OCI-LY7 (cell line): ENCODE data around the gene SIAE.

Experiments used
- EZH2phosphoT487 ChIP-seq: fragments of 200-600 bp; sonication (generic); IDR thresholded peaks from 2 replicates; pipeline ENCODE4 v1.6.1; 2018; ENCODE audit warnings: low read depth, borderline replicate concordance, mild to moderate bottlenecking, mixed run types, antibody characterized with exemption, low read length, moderate library complexity, mixed read lengths
- TF ChIP-seq, protein P1 (sequence below): fragments of 200-600 bp; sonication (generic); conservative IDR thresholded peaks from 2 replicates; pipeline ENCODE4 v1.5.1; 2014; ENCODE audit warnings: mild to moderate bottlenecking, antibody characterized with exemption, low read length, moderate library complexity, mixed read lengths

DNA sequence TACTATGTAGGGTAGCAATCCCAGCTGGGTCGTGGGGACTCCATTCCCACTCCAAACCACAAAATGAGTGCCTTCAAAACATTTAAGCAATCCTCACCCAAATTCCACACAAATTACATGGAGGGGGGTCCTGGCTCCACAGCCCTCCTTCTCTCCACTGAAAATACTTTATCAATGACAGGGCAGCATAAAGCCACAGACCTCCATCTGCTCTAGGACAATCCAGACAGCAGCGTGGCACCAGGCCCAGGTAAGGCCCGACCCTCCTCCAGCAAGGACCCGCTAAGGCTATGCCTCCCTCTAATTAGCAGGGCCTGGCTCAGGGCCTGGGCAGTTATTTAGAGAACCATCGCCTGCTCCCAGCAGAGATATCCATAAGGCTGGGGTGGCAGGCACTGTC lies 62.5 kb downstream of the SIAE start, which contains the start of gene PANX3:
- TF ChIP-seq EZH2phosphoT487: no peak
- TF ChIP-seq, protein P1, sequence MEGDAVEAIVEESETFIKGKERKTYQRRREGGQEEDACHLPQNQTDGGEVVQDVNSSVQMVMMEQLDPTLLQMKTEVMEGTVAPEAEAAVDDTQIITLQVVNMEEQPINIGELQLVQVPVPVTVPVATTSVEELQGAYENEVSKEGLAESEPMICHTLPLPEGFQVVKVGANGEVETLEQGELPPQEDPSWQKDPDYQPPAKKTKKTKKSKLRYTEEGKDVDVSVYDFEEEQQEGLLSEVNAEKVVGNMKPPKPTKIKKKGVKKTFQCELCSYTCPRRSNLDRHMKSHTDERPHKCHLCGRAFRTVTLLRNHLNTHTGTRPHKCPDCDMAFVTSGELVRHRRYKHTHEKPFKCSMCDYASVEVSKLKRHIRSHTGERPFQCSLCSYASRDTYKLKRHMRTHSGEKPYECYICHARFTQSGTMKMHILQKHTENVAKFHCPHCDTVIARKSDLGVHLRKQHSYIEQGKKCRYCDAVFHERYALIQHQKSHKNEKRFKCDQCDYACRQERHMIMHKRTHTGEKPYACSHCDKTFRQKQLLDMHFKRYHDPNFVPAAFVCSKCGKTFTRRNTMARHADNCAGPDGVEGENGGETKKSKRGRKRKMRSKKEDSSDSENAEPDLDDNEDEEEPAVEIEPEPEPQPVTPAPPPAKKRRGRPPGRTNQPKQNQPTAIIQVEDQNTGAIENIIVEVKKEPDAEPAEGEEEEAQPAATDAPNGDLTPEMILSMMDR: no peak
